ENCODE data around the gene AHCY.
A peak's percentile ranks its signal among the peaks of the same experiment; 100 is the strongest.
"Not testable (repeated sequence)": the region's sequence is repeated elsewhere in the genome, so short reads cannot be mapped to it uniquely, and the experiment has no call there.

Gene AHCY

GRCh38 chr20:34309691-34310090, 6.5 kb upstream of the AHCY start:
- Histone ChIP-seq H3K27ac (ENCODE audit: low read depth, low read length) (no peak overlapping the region), H3K36me3 (ENCODE audit: insufficient read depth, low read length) (no peaks in the 10 kb centered on the region), H3K27me3 (ENCODE audit: insufficient read depth, low read length) (no peaks in the 10 kb centered on the region), H3K4me1 (ENCODE audit: control insufficient read depth, insufficient read depth, low read length, unreplicated experiment) (peaks cover 16% of the 10 kb centered on the region), H2AFZ (ENCODE audit: low read length, unreplicated experiment) (no peak overlapping the region), H3K4me3 (ENCODE audit: low read depth, low read length) (no peak overlapping the region), H3K79me2 (ENCODE audit: control insufficient read depth, insufficient read depth, low read length, unreplicated experiment) (no peaks in the 10 kb centered on the region)

- H3K79me2 ChIP-seq (ENCODE audit: control insufficient read depth, insufficient read depth, low read length, unreplicated experiment) = peaks cover 21% of the 10 kb centered on the region
- H3K27me3 ChIP-seq (ENCODE audit: insufficient read depth, low read length) = no peaks in the 10 kb centered on the region
- no peak overlapping the region for H3K4me3 ChIP-seq (ENCODE audit: low read depth, low read length)
- peaks cover 18% of the 10 kb centered on the region for H3K4me1 ChIP-seq (ENCODE audit: control insufficient read depth, insufficient read depth, low read length, unreplicated experiment)
- no peak overlapping the region for H3K27ac ChIP-seq (ENCODE audit: low read depth, low read length)
- no peaks in the 10 kb centered on the region for H3K36me3 ChIP-seq (ENCODE audit: insufficient read depth, low read length)
- H2AFZ ChIP-seq (ENCODE audit: low read length, unreplicated experiment) = no peak overlapping the region
Measured at GRCh38 chr20:34305333-34306230, 2.4 kb upstream of the AHCY start.

- H3K4me1 ChIP-seq (ENCODE audit: control insufficient read depth, insufficient read depth, low read length, unreplicated experiment) = peaks cover 24% of the 10 kb centered on the region
- peak overlapping the region; percentile 87 for H3K4me3 ChIP-seq (ENCODE audit: low read depth, low read length)
- H3K27me3 ChIP-seq (ENCODE audit: insufficient read depth, low read length) = no peaks in the 10 kb centered on the region
- H2AFZ ChIP-seq (ENCODE audit: low read length, unreplicated experiment) = peak overlapping the region; percentile 41
- H3K79me2 ChIP-seq (ENCODE audit: control insufficient read depth, insufficient read depth, low read length, unreplicated experiment) = peaks cover 36% of the 10 kb centered on the region
- H3K27ac ChIP-seq (ENCODE audit: low read depth, low read length) = peak overlapping the region; percentile 76
- H3K36me3 ChIP-seq (ENCODE audit: insufficient read depth, low read length) = no peaks in the 10 kb centered on the region
Measured at GRCh38 chr20:34302312-34302722, 838 bp downstream of the AHCY start.

GRCh38 chr20:34301587-34302311, 1.4 kb downstream of the AHCY start:
- peak overlapping the region; percentile 87 for H3K4me3 ChIP-seq (ENCODE audit: low read depth, low read length)
- no peaks in the 10 kb centered on the region for H3K36me3 ChIP-seq (ENCODE audit: insufficient read depth, low read length)
- no peaks in the 10 kb centered on the region for H3K27me3 ChIP-seq (ENCODE audit: insufficient read depth, low read length)
- no peak overlapping the region for H2AFZ ChIP-seq (ENCODE audit: low read length, unreplicated experiment)
- H3K4me1 ChIP-seq (ENCODE audit: control insufficient read depth, insufficient read depth, low read length, unreplicated experiment) = peaks cover 24% of the 10 kb centered on the region
- H3K27ac ChIP-seq (ENCODE audit: low read depth, low read length) = no peak overlapping the region
- H3K79me2 ChIP-seq (ENCODE audit: control insufficient read depth, insufficient read depth, low read length, unreplicated experiment) = peaks cover 40% of the 10 kb centered on the region

GRCh38 chr20:34300809-34301586, 2.2 kb downstream of the AHCY start:
- Histone ChIP-seq H3K4me3 (ENCODE audit: low read depth, low read length) (peak overlapping the region; percentile 87; the same call in 1 of the 2 replicates), H3K79me2 (ENCODE audit: control insufficient read depth, insufficient read depth, low read length, unreplicated experiment) (peaks cover 46% of the 10 kb centered on the region), H3K36me3 (ENCODE audit: insufficient read depth, low read length) (no peaks in the 10 kb centered on the region), H3K4me1 (ENCODE audit: control insufficient read depth, insufficient read depth, low read length, unreplicated experiment) (peaks cover 24% of the 10 kb centered on the region), H3K27ac (ENCODE audit: low read depth, low read length) (no peak overlapping the region), H2AFZ (ENCODE audit: low read length, unreplicated experiment) (no peak overlapping the region), H3K27me3 (ENCODE audit: insufficient read depth, low read length) (no peaks in the 10 kb centered on the region)

GRCh38 chr20:34300256-34300806, 2.8 kb downstream of the AHCY start:
- Histone ChIP-seq H3K4me1 (ENCODE audit: control insufficient read depth, insufficient read depth, low read length, unreplicated experiment) (peaks cover 24% of the 10 kb centered on the region), H3K27me3 (ENCODE audit: insufficient read depth, low read length) (no peaks in the 10 kb centered on the region), H2AFZ (ENCODE audit: low read length, unreplicated experiment) (no peak overlapping the region), H3K79me2 (ENCODE audit: control insufficient read depth, insufficient read depth, low read length, unreplicated experiment) (peaks cover 51% of the 10 kb centered on the region), H3K4me3 (ENCODE audit: low read depth, low read length) (0 out of 2 replicates have a peak overlapping the region, but pooled peaks have one; percentile 5), H3K36me3 (ENCODE audit: insufficient read depth, low read length) (no peaks in the 10 kb centered on the region), H3K27ac (ENCODE audit: low read depth, low read length) (no peak overlapping the region)

GRCh38 chr20:34299556-34300255, 3.4 kb downstream of the AHCY start:
- H2AFZ ChIP-seq (ENCODE audit: low read length, unreplicated experiment) = no peak overlapping the region
- no peaks in the 10 kb centered on the region for H3K36me3 ChIP-seq (ENCODE audit: insufficient read depth, low read length)
- peaks cover 24% of the 10 kb centered on the region for H3K4me1 ChIP-seq (ENCODE audit: control insufficient read depth, insufficient read depth, low read length, unreplicated experiment)
- no peaks in the 10 kb centered on the region for H3K27me3 ChIP-seq (ENCODE audit: insufficient read depth, low read length)
- H3K79me2 ChIP-seq (ENCODE audit: control insufficient read depth, insufficient read depth, low read length, unreplicated experiment) = peaks cover 54% of the 10 kb centered on the region
- no peak overlapping the region for H3K27ac ChIP-seq (ENCODE audit: low read depth, low read length)
- H3K4me3 ChIP-seq (ENCODE audit: low read depth, low read length) = no peak overlapping the region

- peaks cover 54% of the 10 kb centered on the region for H3K79me2 ChIP-seq (ENCODE audit: control insufficient read depth, insufficient read depth, low read length, unreplicated experiment)
- H2AFZ ChIP-seq (ENCODE audit: low read length, unreplicated experiment); H3K4me3 ChIP-seq (ENCODE audit: low read depth, low read length): not testable (repeated sequence)
Measured at GRCh38 chr20:34298294-34298784, 4.8 kb downstream of the AHCY start.

GRCh38 chr20:34296468-34296867, 6.7 kb downstream of the AHCY start:
- H3K36me3 ChIP-seq (ENCODE audit: insufficient read depth, low read length) = peaks cover 4% of the 10 kb centered on the region; the same call in 1 of the 2 replicates
- peaks cover 14% of the 10 kb centered on the region for H3K4me1 ChIP-seq (ENCODE audit: control insufficient read depth, insufficient read depth, low read length, unreplicated experiment)
- peaks cover 41% of the 10 kb centered on the region for H3K79me2 ChIP-seq (ENCODE audit: control insufficient read depth, insufficient read depth, low read length, unreplicated experiment)
- no peak overlapping the region for H3K4me3 ChIP-seq (ENCODE audit: low read depth, low read length)
- H3K27me3 ChIP-seq (ENCODE audit: insufficient read depth, low read length) = no peaks in the 10 kb centered on the region
- H2AFZ ChIP-seq (ENCODE audit: low read length, unreplicated experiment) = no peak overlapping the region
- H3K27ac ChIP-seq (ENCODE audit: low read depth, low read length) = no peak overlapping the region

More at GRCh38 chr20:34298294-34298784, 4.8 kb downstream of the AHCY start:
- H3K27me3 ChIP-seq (ENCODE audit: insufficient read depth, low read length); H3K36me3 ChIP-seq (ENCODE audit: insufficient read depth, low read length); H3K27ac ChIP-seq (ENCODE audit: low read depth, low read length): not testable (repeated sequence)
- H3K4me1 ChIP-seq (ENCODE audit: control insufficient read depth, insufficient read depth, low read length, unreplicated experiment) = peaks cover 24% of the 10 kb centered on the region
